Gastrocnemius medialis (tissue), 4 donors: Measurements from ENCODE around the gene ANKRD16. TPM values are rescaled to one million over a fixed set of nuclear protein-coding genes. Genes with fewer than 3 reads are reported as not detected.
A peak's percentile ranks its signal among the peaks of the same experiment; 100 is the strongest.

ENCODE experiments used
- ATAC-seq, 2 donors: fragments of 150-250 bp; one replicate each; pipeline ENCODE4 v1.9.1; 2016
- DNase-seq, 2 donors: peaks; one replicate each; pipeline ENCODE4 v3.0.0-alpha.2; 2019
- H3K27ac ChIP-seq, 4 donors: fragments of 200-600 bp; sonication (generic); 1 replicate in 1 of 4; 2 replicates in 3 of 4; pipeline ENCODE4 v1.5.1; 2016 to 2018; ENCODE audit warnings: mild to moderate bottlenecking in 2 of 4, moderate library complexity in 1 of 4
- H3K27me3 ChIP-seq, 3 donors: fragments of 200-600 bp; sonication (generic) in 2 of 3; 1 replicate in 1 of 3; 2 replicates in 2 of 3; pipeline versions ENCODE4 v1.5.1 to v1.6.0; 2016 to 2019; ENCODE audit warnings: mild to moderate bottlenecking in 1 of 3, moderate library complexity in 1 of 3
- H3K36me3 ChIP-seq, 2 donors: fragments of 200-600 bp; sonication (generic) in 1 of 2; one replicate each; pipeline ENCODE4 v1.5.1; 2017 to 2018
- H3K4me1 ChIP-seq, 2 donors: fragments of 200-600 bp; sonication (generic) in 1 of 2; one replicate each; pipeline ENCODE4 v1.5.1; 2016 to 2017; ENCODE audit warnings: mild to moderate bottlenecking in 2 of 2
- H3K4me3 ChIP-seq, 4 donors: fragments of 200-600 bp; sonication (generic) in 3 of 4; 1 replicate in 1 of 4; 2 replicates in 3 of 4; pipeline ENCODE4 v1.5.1; 2016 to 2019; ENCODE audit warnings: mild to moderate bottlenecking in 2 of 4
- H3K9me3 ChIP-seq, 3 donors: fragments of 200-600 bp; sonication (generic) in 2 of 3; 1 replicate in 1 of 3; 2 replicates in 2 of 3; pipeline ENCODE4 v1.5.1; 2016 to 2019
- CTCF ChIP-seq, 5 experiments: fragments of 450-650 bp in 3 of 5; fragments of 200-600 bp in 2 of 5; sonication (generic) in 2 of 5; IDR thresholded peaks in 4 of 5; conservative IDR thresholded peaks in 1 of 5; 1 replicate in 4 of 5; 2 replicates in 1 of 5; pipeline ENCODE4 v1.5.1; 2016 to 2019; ENCODE audit warnings: antibody characterized with exemption in 5 of 5, mild to moderate bottlenecking in 3 of 5, moderate library complexity in 3 of 5
- POLR2A ChIP-seq, 2 donors: fragments of 450-650 bp; IDR thresholded peaks; one replicate each; pipeline ENCODE4 v1.6.1; 2017; ENCODE audit warnings: antibody characterized with exemption in 2 of 2, mild to moderate bottlenecking in 2 of 2, moderate library complexity in 2 of 2
- in situ Hi-C, 4 donors: fragments of 200-750 bp; cut with MboI; loops; one replicate each; pipeline versions ENCODE4 v1.15.0 to v1.8.0; 2017; ENCODE audit warnings: low sequenced_read_pairs in 4 of 4
- intact Hi-C: fragments of 100-400 bp; cut with DNase I; formaldehyde crosslinking; loops from one replicate; pipeline ENCODE4 v1.15.1; 2023; ENCODE audit warnings: low total_unique reads
- total RNA-seq, 4 donors: library from RNA; depleted of rRNA; stranded (reverse); fragments of >200 nt; gene quantifications; one replicate each; pipeline versions ENCODE4 v1.1.0 to v1.2.3, GENCODE V29; 2016

The ANKRD16 gene
- total RNA-seq, 4 donors from 2014 or later = 1.4 to 5.4 (median 3.8) TPM

- TF ChIP-seq POLR2A (IDR thresholded peaks at IDR 0.05) (no peak), CTCF (IDR thresholded peaks at IDR 0.05 in 4 of 5, conservative IDR thresholded peaks at IDR 0.05 in 1 of 5) (peak in 1 of 5 experiments; percentile 18)
- intact Hi-C loops = loop anchor here (1.0 to 5.0 kb wide), 4 partner anchors 61 to 165 kb away; partner anchors contain the start of genes ANKRD16, IL15RA and TASOR2
- Histone ChIP-seq H3K9me3 (no peaks in the 10 kb centered on the region), H3K27me3 (no peaks in the 10 kb centered on the region), H3K27ac (peak overlapping the region; percentile 91 to 98 (median 98)), H3K4me1 (peaks cover 52 to 54% of the 10 kb centered on the region in 2 donors), H3K36me3 (no peaks in the 10 kb centered on the region), H3K4me3 (peak overlapping the region; percentile 84 to 97 (median 86))
- DNase-seq (peak; percentile 7 to 41), ATAC-seq (peak; percentile 34 to 51)
- in situ Hi-C loops = no loop called here
Observed at GRCh38 chr10:5812283-5813090, 77.2 kb downstream of the ANKRD16 start.

Other genes starting within 250 kb of the ANKRD16 start
- 10 to 100 TPM in 3 of 4 donors, 1 to 10 TPM in 1; 9.6 to 20.0 (median 14.9) TPM for gene ASB13, start 223.3 kb downstream of the ANKRD16 start, total RNA-seq
- gene TASOR2, start 205.1 kb downstream of the ANKRD16 start, total RNA-seq = 10 to 100 TPM; 32.0 to 78.0 (median 50.0) TPM
- 100 to 1,000 TPM; 143 to 197 (median 171) TPM for gene GDI2, start 76.5 kb downstream of the ANKRD16 start, total RNA-seq
- gene FBH1, start 350 bp upstream of the ANKRD16 start, total RNA-seq = 10 to 100 TPM; 62.6 to 96.9 (median 68.2) TPM
- 10 to 100 TPM; 13.1 to 17.6 (median 15.6) TPM for gene IL15RA, start 87.7 kb upstream of the ANKRD16 start, total RNA-seq
- 1 to 10 TPM in 1 of 4 donors, not detected in 3; 2.1 TPM for gene IL2RA, start 172.5 kb upstream of the ANKRD16 start, total RNA-seq
- gene RBM17, start 199.1 kb upstream of the ANKRD16 start, total RNA-seq = 10 to 100 TPM; 53.2 to 67.4 (median 60.1) TPM